Mucosa of rectum (tissue), 2 donors: ENCODE results near the gene DGKZ.

Experiments used
- H3K27ac ChIP-seq, 2 donors: one replicate each; pipeline ENCODE4 v1.7.0; 2013; ENCODE audit warnings: inconsistent platforms in 2 of 2, low read depth in 2 of 2, low read length in 2 of 2
- H3K27me3 ChIP-seq, 2 donors: one replicate each; pipeline ENCODE4 v1.7.0; 2013; ENCODE audit warnings: low read length in 2 of 2; ENCODE audit not compliant: control insufficient read depth in 2 of 2, insufficient read depth in 2 of 2
- H3K36me3 ChIP-seq, 2 donors: one replicate each; pipeline ENCODE4 v1.7.0; 2013; ENCODE audit warnings: low read length in 2 of 2; ENCODE audit not compliant: control insufficient read depth in 2 of 2, insufficient read depth in 2 of 2
- H3K4me1 ChIP-seq, 2 donors: one replicate each; pipeline ENCODE4 v1.7.0; 2013; ENCODE audit warnings: low read length in 2 of 2, mild to moderate bottlenecking in 1 of 2; ENCODE audit not compliant: control insufficient read depth in 2 of 2, insufficient read depth in 2 of 2
- H3K4me3 ChIP-seq, 2 donors: one replicate each; pipeline ENCODE4 v1.7.0; 2013; ENCODE audit warnings: low read length in 2 of 2
- H3K9ac ChIP-seq, 2 donors: one replicate each; pipeline ENCODE4 v1.7.0; 2013; ENCODE audit warnings: low read length in 2 of 2, low read depth in 1 of 2, mild to moderate bottlenecking in 1 of 2
- H3K9me3 ChIP-seq, 2 donors: one replicate each; pipeline ENCODE4 v1.7.0; 2013; ENCODE audit warnings: low read length in 2 of 2; ENCODE audit not compliant: control insufficient read depth in 2 of 2
- donor health status: healthy.
- donor health status: Normal muscosa, but diverticular disease.

Gene DGKZ

GRCh38 chr11:46429717-46430116 is 82.5 kb downstream of the DGKZ start:
- Histone ChIP-seq H3K27ac (no peak overlapping the region), H3K9ac (no peak overlapping the region), H3K4me3 (no peak overlapping the region), H3K36me3 (peaks cover 27 to 35% of the 10 kb centered on the region in 2 donors), H3K4me1 (no peaks in the 10 kb centered on the region), H3K9me3 (no peaks in the 10 kb centered on the region), H3K27me3 (no peaks in the 10 kb centered on the region)
